Gastrocnemius medialis (tissue), 4 donors: ENCODE results near the gene FANCE.

ENCODE experiments used
- CTCF ChIP-seq, 5 experiments: fragments of 450-650 bp in 3 of 5; fragments of 200-600 bp in 2 of 5; sonication (generic) in 2 of 5; IDR thresholded peaks in 4 of 5; conservative IDR thresholded peaks in 1 of 5; 1 replicate in 4 of 5; 2 replicates in 1 of 5; pipeline ENCODE4 v1.5.1; 2016 to 2019; ENCODE audit warnings: antibody characterized with exemption in 5 of 5, mild to moderate bottlenecking in 3 of 5, moderate library complexity in 3 of 5
- POLR2A ChIP-seq, 2 donors: fragments of 450-650 bp; IDR thresholded peaks; one replicate each; pipeline ENCODE4 v1.6.1; 2017; ENCODE audit warnings: antibody characterized with exemption in 2 of 2, mild to moderate bottlenecking in 2 of 2, moderate library complexity in 2 of 2

GRCh38 chr6:35417979-35418661, 34.0 kb upstream of the FANCE start:
- TF ChIP-seq CTCF (IDR thresholded peaks at IDR 0.05 in 4 of 5, conservative IDR thresholded peaks at IDR 0.05 in 1 of 5) (no peak), POLR2A (IDR thresholded peaks at IDR 0.05) (no peak)
